ENCODE measurements around the gene BBS9.
"Not testable (repeated sequence)": the region's sequence is repeated elsewhere in the genome, so short reads cannot be mapped to it uniquely, and the experiment has no call there.

The BBS9 gene

DNA sequence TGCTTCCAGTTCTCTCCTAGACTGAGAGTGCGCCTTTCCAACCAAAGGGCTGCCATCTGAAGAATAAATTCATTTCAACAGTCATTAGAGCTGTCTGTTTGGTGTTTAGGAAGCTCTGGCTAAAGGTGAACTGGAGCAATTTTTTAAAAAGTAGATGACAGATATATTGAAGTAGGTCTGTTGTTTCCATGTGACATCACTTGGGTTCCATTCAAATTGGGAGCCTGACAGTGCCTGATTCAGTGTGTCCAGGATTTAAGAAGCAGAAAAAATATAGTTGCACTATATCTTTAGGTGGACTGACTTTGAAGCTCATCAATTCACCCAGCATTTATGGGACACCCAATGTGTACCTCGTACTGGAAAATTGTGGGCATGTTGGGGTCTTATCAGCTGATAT, 367.7 kb downstream of the BBS9 start:
- no peak for DNase-seq (ENCODE audit: low read depth)

- peak; percentile 70 for DNase-seq (ENCODE audit: low read depth)
Observed at GRCh38 chr7:33500703-33501701, 371.6 kb downstream of the BBS9 start.

DNA sequence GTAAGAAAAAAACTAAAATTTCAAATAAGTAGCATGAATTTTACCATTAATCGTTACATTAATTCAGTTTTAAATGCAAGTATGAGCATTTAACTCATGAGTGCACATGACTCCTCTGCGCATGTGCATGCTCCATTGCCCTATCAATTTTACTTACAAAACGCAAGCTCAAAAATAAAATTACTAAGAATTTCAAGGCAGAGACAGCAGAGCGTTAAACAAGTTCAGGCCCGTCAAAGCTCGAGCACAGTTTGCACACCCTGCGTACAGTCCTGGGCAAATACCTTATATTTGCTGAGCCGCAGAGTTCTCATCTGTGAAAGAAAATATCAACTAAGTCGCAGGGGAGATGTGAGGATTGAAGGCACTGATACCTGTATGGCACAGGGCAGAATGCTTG, 373.6 kb downstream of the BBS9 start:
- no peak for DNase-seq (ENCODE audit: low read depth)

- DNase-seq (ENCODE audit: low read depth), result no peak
Observed at GRCh38 chr7:33503736-33504135, 374.4 kb downstream of the BBS9 start.

- no peak for DNase-seq (ENCODE audit: low read depth)
Observed at GRCh38 chr7:33504266-33504665, 374.9 kb downstream of the BBS9 start.

GRCh38 chr7:33509206-33509605, 379.8 kb downstream of the BBS9 start:
- DNase-seq (ENCODE audit: low read depth), result no peak

DNA sequence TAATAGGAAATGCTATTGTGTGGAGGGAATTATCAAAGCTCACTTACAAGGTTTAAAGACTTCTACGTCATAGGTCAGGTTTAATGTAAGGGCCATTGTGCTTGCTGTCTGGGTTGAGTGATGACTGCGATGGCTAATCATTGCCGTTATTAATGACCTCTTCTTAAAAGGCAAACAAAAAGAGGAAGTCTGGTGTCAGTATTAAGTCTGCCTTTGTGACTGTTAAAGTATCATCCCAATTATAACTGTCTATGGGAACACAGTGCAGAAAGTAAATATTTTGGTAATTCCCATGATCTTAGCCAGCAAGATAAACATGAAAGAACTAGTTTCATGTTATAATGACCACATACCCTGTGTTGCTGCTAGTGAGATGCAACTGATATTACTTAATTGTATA, 382.4 kb downstream of the BBS9 start:
- DNase-seq (ENCODE audit: low read depth), result no peak

DNA sequence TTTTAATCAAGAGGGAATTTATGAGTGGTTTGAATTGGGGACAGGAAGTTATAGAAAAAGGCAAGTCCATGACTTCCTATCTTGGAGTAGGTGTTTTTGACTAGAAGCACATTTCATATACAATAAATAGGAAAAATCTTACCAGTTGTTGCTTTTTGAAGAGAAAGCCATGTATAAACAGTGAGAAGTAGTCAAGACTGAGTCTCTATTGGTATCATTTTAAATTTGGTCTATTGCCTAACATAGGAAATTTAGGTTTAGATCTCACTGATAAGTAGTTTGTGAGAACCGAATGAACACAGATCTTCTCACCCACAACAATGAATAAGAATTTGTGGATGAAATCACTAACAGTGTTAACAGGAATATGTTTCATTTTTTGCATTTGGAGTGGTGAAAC, 387.2 kb downstream of the BBS9 start:
- DNase-seq (ENCODE audit: low read depth), result no peak

GRCh38 chr7:33517191-33517590, 387.8 kb downstream of the BBS9 start:
- DNase-seq (ENCODE audit: low read depth), result no peak

DNA sequence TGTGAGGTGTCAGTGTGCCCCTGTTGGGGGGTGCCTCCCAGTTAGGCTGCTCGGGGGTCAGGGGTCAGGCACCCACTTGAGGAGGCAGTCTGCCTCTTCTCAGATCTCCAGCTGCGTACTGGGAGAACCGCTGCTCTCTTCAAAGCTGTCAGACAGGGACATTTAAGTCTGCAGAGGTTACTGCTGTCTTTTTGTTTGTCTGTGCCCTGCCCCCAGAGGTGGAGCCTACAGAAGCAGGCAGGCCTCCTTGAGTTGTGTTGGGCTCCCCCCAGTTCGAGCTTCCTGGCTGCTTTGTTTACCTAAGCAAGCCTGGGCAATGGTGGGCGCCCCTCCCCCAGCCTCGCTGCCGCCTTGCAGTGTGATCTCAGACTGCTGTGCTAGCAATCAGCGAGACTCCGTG, 397.6 kb downstream of the BBS9 start:
- DNase-seq (ENCODE audit: low read depth), result not testable (repeated sequence)

- DNase-seq (ENCODE audit: low read depth), result not testable (repeated sequence)
Observed at GRCh38 chr7:33527613-33528012, 398.2 kb downstream of the BBS9 start.

GRCh38 chr7:33529070-33529469, 399.7 kb downstream of the BBS9 start:
- no peak for DNase-seq (ENCODE audit: low read depth)

- no peak for DNase-seq (ENCODE audit: low read depth)
Observed at GRCh38 chr7:33530664-33531063, 401.3 kb downstream of the BBS9 start.

- no peak for DNase-seq (ENCODE audit: low read depth)
Observed at GRCh38 chr7:33531888-33532287, 402.5 kb downstream of the BBS9 start.

DNA sequence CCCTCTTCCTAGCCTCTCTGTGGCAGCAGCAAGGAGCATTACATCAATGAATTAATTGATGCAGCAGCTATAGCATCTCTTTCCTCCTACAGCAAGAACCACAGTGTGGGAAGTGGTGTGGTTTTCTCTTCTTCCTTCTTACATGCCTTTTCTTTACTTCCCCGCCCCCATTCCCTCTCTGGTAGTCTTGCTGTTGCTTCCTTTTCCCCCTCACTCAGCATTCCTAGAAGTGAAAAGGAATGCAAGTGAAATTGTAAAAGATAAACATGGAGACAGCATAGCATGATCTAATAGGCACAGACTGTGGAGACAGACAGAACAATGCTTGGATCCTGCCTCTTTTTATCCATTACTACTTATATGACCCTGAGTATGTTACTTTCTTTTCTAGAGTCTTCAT, 405.5 kb downstream of the BBS9 start:
- peak; percentile 77 for DNase-seq (ENCODE audit: low read depth)

GRCh38 chr7:33535989-33536388, 406.6 kb downstream of the BBS9 start:
- no peak for DNase-seq (ENCODE audit: low read depth)

GRCh38 chr7:33536398-33537103, 407.2 kb downstream of the BBS9 start:
- DNase-seq (ENCODE audit: low read depth), result no peak

DNA sequence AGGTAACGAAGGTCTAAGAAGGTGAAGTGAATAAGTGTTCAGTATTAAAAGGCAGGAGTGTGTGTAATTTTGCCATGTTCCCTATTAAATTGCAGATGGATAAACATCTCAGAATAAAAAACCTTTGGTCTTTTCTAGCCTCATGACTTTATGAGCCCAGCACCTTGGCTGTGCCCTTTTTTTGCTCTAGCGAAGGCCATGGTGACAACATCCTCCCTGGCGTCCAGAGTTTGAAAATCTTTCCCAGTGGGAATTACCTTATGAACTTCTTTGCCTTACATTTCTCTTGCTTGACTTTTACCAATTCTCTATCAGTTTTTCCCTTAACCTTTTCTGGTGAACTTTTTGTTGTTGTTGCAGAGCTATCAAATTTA, 407.7 kb downstream of the BBS9 start:
- no peak for DNase-seq (ENCODE audit: low read depth)

DNA sequence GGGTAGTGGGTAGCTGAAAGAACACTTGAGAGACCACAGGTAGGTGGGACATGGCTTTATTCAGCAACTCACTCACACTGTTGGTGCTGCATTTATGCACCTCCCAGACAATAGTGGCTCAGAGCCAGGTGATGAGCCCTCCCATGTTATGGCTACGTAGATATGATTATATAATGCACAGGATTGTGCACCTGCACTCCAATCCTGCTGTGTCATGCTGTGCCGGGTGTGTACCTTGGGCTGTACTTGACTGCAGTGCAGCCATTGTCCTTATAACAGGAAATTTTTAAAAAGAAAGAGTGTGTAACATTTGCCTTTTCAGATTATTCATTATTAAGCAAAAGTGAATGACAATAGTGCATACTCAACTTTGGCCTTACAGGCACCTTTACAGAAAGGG, 409.8 kb downstream of the BBS9 start:
- no peak for DNase-seq (ENCODE audit: low read depth)

DNA sequence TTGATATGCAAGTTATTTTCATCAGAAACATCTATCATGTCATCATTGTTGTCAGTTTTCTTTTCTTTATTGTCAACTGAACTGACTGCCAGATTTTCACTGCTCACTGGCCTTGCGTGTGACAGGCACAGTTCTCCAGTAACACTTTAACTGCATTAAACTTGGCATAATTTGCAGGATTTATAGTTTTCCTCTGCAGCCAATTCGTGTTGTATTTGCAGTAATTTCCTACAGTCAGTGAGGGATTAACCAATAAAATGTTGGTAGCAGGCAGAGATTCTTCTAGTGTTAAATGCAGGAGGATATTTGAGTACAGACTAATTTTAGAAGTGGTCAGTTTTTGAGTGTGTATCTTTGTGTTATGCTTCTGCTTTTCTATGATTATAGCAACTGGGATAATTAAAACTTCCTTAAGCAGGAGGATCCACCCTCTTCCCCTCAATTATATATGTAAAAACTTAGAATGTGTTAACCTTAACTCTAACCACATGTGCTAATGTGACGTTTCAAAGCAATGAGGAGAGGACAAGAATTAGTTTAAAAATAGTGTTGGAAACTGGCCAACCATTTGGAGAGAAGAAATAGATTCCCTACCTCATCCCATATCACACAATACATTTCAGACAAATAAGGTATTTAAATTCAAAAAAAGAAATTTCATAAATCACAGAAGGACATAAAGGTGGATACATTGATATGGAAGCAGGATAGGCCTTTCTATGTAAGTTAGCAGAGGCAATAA, 410.5 kb downstream of the BBS9 start:
- no peak for DNase-seq (ENCODE audit: low read depth)

DNA sequence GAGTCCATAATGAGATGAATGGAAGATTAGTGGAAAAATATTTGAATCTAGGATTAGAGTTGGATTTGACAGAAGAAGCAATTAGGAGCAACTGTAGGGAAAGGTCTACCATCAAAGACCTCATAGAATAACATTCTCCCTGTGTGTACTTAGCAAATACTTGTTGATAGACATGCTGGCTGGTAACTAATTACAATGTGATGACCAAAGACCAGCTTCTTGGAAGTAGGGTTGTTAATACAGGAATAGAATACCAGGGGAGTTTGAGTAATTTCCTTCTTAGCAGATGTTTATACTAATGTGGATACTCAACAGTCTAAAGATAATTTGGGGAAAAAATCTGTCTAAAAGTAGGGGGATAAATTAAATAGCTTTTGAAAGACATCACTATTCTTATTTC, 418.5 kb downstream of the BBS9 start:
- DNase-seq (ENCODE audit: low read depth), result peak; percentile 55

- no peak for DNase-seq (ENCODE audit: low read depth)
Observed at GRCh38 chr7:33550363-33550762, 421.0 kb downstream of the BBS9 start.

DNA sequence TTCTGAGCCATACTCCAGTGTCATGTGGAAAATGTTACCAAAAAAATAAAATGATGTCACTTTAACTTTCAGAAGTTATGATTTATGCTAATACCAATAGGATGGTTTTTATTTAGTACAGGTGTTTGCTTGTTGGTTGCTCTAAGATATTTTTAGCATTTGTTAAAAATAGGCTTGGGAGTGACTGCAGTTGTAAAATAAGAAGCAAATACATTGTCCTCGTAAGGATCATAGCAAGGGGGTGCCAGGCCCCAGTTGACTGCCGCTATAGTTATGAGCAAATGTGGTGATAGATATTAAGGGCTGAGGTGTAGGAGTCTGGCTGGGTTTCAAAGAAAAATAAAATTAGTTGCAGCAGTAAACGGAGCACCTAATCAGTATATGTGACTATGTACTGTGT, 421.6 kb downstream of the BBS9 start:
- DNase-seq (ENCODE audit: low read depth), result no peak
